SK-MEL-5 (cell line): Measurements from ENCODE around the gene SEC63. TPM values are rescaled to one million over a fixed set of nuclear protein-coding genes. Genes with fewer than 3 reads are reported as not detected.
"Not testable (repeated sequence)": the region's sequence is repeated elsewhere in the genome, so short reads cannot be mapped to it uniquely, and the experiment has no call there.

Source experiments
- DNase-seq: peaks from one replicate; pipeline ENCODE4 v3.0.0-alpha.2; 2016; ENCODE audit warnings: low read depth, low spot score
- in situ Hi-C: cut with HindIII; loops from 2 replicates; pipeline ENCODE4 v1.10.0; 2016; ENCODE audit warnings: low sequenced_read_pairs, high pct_unique_total_duplicates, low pct_unique_long_range_greater_than_20kb
- total RNA-seq: library from RNA; depleted of rRNA; stranded (reverse); fragments of >200 nt; shearing (Covaris generic); gene quantifications from 2 replicates; pipeline ENCODE4 v1.2.3, GENCODE V29; 2014

SEC63 gene
- total RNA-seq, 1 experiment from 2014 or later: 16.0 TPM

- DNase-seq: no peak
- in situ Hi-C loops: no loop called here
Observed at GRCh38 chr6:107981695-107982094, 23.7 kb upstream of the SEC63 start.

- in situ Hi-C loops: no loop called here
- DNase-seq: peak; percentile 71
Observed at GRCh38 chr6:107977283-107977682, 19.3 kb upstream of the SEC63 start.

- in situ Hi-C loops: no loop called here
Observed at GRCh38 chr6:107976155-107976783, 18.3 kb upstream of the SEC63 start.

GRCh38 chr6:107973594-107973993 is 15.6 kb upstream of the SEC63 start:
- in situ Hi-C loops: no loop called here
- DNase-seq: no peak

More at GRCh38 chr6:107976155-107976783, 18.3 kb upstream of the SEC63 start:
- no peak for DNase-seq

- DNase-seq: no peak
- in situ Hi-C loops: no loop called here
Observed at GRCh38 chr6:107972413-107973096, 14.5 kb upstream of the SEC63 start.

- in situ Hi-C loops: no loop called here
- DNase-seq: no peak
Observed at GRCh38 chr6:107971181-107971580, 13.2 kb upstream of the SEC63 start.

- no peak for DNase-seq
- in situ Hi-C loops: no loop called here
Observed at GRCh38 chr6:107970255-107970654, 12.2 kb upstream of the SEC63 start.

GRCh38 chr6:107968081-107968480 is 10.1 kb upstream of the SEC63 start:
- in situ Hi-C loops: no loop called here
- no peak for DNase-seq

GRCh38 chr6:107965746-107966145 is 7.7 kb upstream of the SEC63 start:
- in situ Hi-C loops: no loop called here
- DNase-seq: no peak

- in situ Hi-C loops: no loop called here
- no peak for DNase-seq
Observed at GRCh38 chr6:107962723-107963122, 4.7 kb upstream of the SEC63 start.

- in situ Hi-C loops: no loop called here
- DNase-seq: no peak
Observed at GRCh38 chr6:107959392-107959791, 1.4 kb upstream of the SEC63 start.

- DNase-seq, in situ Hi-C loops: not testable (repeated sequence)
Observed at GRCh38 chr6:107958689-107959362, 818 bp upstream of the SEC63 start.

- peak; percentile 56 for DNase-seq
- in situ Hi-C loops: no loop called here
Observed at GRCh38 chr6:107957308-107957908, 600 bp downstream of the SEC63 start.

GRCh38 chr6:107956586-107957307 is 1.3 kb downstream of the SEC63 start:
- DNase-seq: no peak
- in situ Hi-C loops: no loop called here

GRCh38 chr6:107956181-107956580 is 1.8 kb downstream of the SEC63 start:
- no peak for DNase-seq
- in situ Hi-C loops: no loop called here

GRCh38 chr6:107953858-107954414 is 4.1 kb downstream of the SEC63 start:
- in situ Hi-C loops, DNase-seq: not testable (repeated sequence)

- no peak for DNase-seq
- in situ Hi-C loops: no loop called here
Observed at GRCh38 chr6:107943626-107944439, 14.2 kb downstream of the SEC63 start.
